Omental fat pad (tissue), 4 donors: Measurements from ENCODE around the gene LPCAT1. TPM values are rescaled to one million over a fixed set of nuclear protein-coding genes. Genes with fewer than 3 reads are reported as not detected.
A peak's percentile ranks its signal among the peaks of the same experiment; 100 is the strongest.

Experiments used
- ATAC-seq: fragments of 150-250 bp; one replicate; pipeline ENCODE4 v1.9.1; 2016; ENCODE audit warnings: mild to moderate bottlenecking, moderate library complexity; ENCODE audit not compliant: low FRiP score
- DNase-seq: peaks from one replicate; pipeline ENCODE4 v3.0.0-alpha.2; 2019; ENCODE audit warnings: low spot score
- total RNA-seq, 4 donors: library from RNA; depleted of rRNA; stranded (reverse); fragments of >200 nt; gene quantifications; one replicate each; pipeline ENCODE4 v1.1.0, GENCODE V29; 2016
- TF ChIP-seq, protein P1 (sequence below), 3 donors: fragments of 450-650 bp; IDR thresholded peaks; one replicate each; pipeline ENCODE4 v1.5.1; 2016 to 2017; ENCODE audit warnings: antibody characterized with exemption in 3 of 3, mild to moderate bottlenecking in 3 of 3, moderate library complexity in 2 of 3

Gene LPCAT1
- total RNA-seq, 4 donors from 2014 or later = 22.3 to 37.1 (median 34.5) TPM

DNA sequence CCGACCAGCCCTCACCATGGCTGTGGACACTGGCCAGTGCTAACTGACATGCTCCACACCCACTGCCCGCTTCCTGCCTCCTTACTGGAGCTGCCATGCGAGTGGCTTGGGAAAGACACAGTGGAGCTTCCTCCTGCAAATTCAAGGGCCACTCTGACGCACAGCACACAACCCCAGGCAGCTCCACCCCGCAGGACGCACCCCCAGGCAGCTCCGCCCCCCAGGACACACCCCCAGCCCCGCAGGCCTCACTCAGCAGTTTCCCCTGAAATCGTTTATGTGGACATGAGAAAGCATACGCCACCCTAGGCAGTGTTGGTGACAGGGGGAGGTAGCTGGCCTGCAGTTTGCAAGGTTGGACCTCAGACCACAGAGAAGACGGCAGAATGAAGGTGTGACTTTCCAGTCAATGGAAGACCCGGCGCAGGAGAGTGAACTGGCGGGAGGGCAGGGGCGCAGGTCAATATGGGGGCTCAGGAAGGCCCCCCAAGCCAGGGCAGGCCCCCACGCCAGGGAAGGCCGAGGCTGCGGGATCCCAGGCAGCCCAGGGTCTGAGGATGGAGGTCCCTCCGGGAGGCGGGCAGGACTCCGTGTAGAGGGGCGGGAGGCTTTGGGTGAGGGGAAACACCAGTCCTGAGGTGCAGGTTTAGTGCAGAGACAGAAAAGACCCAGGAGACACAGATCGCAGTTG is 21.6 kb downstream of the LPCAT1 start:
- TF ChIP-seq, protein P1, sequence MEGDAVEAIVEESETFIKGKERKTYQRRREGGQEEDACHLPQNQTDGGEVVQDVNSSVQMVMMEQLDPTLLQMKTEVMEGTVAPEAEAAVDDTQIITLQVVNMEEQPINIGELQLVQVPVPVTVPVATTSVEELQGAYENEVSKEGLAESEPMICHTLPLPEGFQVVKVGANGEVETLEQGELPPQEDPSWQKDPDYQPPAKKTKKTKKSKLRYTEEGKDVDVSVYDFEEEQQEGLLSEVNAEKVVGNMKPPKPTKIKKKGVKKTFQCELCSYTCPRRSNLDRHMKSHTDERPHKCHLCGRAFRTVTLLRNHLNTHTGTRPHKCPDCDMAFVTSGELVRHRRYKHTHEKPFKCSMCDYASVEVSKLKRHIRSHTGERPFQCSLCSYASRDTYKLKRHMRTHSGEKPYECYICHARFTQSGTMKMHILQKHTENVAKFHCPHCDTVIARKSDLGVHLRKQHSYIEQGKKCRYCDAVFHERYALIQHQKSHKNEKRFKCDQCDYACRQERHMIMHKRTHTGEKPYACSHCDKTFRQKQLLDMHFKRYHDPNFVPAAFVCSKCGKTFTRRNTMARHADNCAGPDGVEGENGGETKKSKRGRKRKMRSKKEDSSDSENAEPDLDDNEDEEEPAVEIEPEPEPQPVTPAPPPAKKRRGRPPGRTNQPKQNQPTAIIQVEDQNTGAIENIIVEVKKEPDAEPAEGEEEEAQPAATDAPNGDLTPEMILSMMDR (IDR thresholded peaks at IDR 0.05) = no peak
- DNase-seq = no peak
- ATAC-seq = no peak

DNA sequence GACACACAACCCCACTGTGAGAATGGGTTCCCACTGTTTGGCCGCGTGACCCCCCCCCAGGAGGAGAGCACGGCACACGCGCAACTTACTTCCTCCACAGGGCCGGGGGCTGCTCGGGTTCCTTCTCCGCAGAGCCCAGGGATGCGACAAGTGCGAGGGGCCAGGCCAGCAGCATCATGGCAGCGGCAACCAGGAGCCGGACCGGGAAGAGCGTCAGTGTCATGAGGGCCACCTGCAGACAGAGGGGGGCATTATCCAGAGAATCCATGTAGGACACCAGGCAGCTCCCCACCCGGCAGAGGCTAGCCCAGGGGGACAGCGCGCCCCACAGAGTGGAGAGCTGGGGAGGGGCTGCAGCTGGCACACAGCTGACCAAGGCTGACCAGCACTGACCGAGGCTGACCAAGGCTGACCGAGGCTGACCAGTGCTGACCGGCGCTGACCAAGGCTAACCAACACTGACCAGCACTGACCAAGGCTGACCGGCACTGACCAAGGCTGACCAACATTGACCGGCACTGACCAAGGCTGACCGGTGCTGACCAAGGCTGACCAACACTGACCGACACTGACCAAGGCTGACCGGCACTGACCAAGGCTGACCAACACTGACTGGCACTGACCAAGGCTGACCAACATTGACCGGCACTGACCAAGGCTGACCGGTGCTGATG is 22.3 kb downstream of the LPCAT1 start:
- ATAC-seq = no peak
- DNase-seq = no peak
- TF ChIP-seq, protein P1 (IDR thresholded peaks at IDR 0.05) = no peak

DNA sequence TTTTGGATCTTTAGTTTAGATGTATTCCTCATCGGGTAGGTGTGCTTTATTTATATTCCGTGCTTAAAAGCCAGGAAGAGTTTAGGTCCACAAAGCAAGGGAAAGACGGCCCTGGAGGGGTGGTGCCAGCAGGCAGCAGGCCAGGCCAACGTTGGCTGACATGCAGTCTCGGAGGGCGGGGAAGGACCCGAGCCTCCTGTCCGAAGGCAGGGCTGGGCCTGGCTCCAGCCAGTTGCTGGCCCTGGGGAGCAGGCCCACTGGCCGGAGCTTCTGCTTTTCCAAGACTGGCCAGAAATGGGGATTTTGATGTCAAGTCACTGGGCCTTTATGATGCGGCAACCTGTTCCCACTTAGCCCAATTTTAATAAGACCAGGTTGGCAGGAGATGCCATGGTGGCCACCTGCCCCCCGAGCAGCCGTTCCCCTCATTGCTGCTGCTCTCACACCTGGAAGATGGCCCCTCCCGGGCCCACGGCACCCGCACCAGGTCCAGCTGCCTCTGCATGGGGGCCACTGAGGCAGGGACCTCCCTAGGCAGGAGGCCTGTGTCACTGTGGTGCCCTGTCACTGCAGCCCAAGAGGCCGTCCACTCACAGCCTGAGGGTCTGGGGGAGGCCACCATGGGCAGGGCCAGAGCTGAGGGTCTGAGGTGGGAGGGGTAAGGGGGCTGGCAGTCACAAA is 23.2 kb downstream of the LPCAT1 start:
- DNase-seq (no peak), ATAC-seq (peak; percentile 79)
- TF ChIP-seq, protein P1 (IDR thresholded peaks at IDR 0.05) = no peak

DNA sequence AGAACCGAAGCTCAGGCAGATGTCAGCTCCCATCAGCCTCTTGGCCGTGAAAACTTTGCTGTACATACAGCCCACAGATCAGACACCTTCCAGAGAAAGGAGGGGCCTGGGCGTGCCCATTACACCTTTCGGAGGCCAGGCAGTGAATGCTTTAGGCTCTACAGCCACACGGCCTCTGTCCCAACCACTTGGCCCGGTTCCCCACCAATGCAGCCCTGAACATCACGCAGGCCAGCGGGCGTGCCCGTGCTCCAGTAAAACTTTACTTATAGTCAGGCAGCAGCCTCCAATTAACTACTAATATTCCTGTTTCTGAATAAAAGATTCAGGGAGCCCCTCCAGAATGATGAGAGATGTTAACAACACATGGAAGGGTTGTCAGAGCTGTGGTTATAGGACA is 23.9 kb downstream of the LPCAT1 start:
- DNase-seq = no peak
- ATAC-seq = no peak
- TF ChIP-seq, protein P1 (IDR thresholded peaks at IDR 0.05) = no peak

DNA sequence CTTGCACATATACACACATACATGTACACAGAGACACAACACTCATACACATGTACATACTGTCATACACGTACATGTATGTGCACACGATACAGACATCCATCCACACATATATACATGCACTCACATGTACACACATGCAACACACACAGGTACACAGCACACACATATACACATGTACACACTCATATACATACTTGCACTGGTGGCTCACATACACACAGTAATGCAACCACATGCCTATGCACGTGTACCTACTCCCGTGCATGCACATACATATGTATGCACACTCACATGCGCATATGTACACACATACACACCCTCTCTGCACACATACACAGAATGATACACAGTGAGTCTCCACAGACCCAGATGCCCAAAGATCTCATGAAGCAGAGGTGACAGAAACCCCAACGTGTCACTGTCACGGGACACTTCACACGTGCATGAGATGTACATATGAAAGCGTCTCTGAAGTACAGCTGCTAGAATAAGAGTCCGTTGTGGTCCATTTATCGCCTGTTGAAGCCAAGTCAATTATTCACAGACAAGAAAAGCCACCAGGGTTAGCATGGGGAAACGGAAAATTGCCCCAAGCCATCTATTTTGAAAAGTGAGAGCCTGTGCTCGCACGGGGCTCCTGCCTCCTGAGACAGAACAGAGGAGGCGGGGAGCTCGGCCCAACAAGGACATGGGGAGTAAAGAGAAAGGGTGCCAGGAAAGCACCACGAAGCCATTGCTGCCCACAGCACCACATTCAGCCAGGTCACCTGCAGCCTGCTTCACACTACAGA is 24.9 kb downstream of the LPCAT1 start:
- ATAC-seq (no peak), DNase-seq (no peak)
- TF ChIP-seq, protein P1 (IDR thresholded peaks at IDR 0.05) = no peak

DNA sequence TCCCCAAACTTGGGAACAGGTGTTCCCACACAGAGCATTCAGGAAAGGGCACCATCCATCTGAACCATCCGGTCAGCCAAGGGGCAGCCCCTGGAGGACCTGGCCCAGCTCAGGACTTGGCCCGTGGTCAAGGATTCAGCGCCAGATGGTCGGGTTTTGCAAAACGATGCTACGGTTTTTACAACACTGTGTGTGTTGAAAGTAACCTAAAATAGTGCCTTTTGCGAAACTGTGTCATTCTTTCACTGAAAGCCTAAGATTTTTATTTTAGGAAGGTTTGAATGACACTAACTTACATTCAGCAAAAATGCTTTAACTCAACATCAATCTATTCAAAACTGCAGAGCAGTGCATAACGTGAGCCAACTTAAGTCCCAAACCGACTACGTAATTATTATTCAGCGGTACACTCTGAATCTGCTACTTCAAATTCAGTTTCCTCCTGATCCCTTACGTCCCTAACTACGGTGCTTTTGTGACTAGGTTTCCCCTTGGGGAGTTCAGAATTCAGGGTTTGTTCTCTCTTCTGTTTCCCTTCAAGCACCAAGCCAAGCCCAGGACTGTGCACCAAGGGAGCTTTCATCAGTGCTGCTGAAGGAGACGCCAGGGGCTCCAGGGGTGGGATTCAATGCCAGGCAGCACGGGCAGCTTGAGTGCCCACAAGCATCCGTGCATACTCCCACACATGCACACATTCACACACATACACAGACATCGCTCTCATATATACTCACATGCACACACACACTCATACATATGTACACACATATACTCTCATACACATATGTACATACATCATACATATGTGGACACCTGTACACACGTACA is 25.8 kb downstream of the LPCAT1 start:
- DNase-seq (no peak), ATAC-seq (no peak)
- TF ChIP-seq, protein P1 (IDR thresholded peaks at IDR 0.05) = no peak
